Esophagus squamous epithelium (tissue), 4 donors: ENCODE data around the gene MEGF9.

Source experiments
- POLR2A ChIP-seq, 4 donors: fragments of 450-650 bp; IDR thresholded peaks; one replicate each; pipeline ENCODE4 v1.6.1; 2017; ENCODE audit warnings: antibody characterized with exemption in 4 of 4, mild to moderate bottlenecking in 4 of 4, moderate library complexity in 3 of 4
- TF ChIP-seq, protein P1 (sequence below), 6 experiments: fragments of 450-650 bp in 4 of 6; fragments of 200-600 bp in 2 of 6; sonication (generic) in 2 of 6; IDR thresholded peaks; one replicate each; pipeline ENCODE4 v1.5.1; 2016 to 2019; ENCODE audit warnings: antibody characterized with exemption in 6 of 6, mild to moderate bottlenecking in 4 of 6, moderate library complexity in 4 of 6

DNA sequence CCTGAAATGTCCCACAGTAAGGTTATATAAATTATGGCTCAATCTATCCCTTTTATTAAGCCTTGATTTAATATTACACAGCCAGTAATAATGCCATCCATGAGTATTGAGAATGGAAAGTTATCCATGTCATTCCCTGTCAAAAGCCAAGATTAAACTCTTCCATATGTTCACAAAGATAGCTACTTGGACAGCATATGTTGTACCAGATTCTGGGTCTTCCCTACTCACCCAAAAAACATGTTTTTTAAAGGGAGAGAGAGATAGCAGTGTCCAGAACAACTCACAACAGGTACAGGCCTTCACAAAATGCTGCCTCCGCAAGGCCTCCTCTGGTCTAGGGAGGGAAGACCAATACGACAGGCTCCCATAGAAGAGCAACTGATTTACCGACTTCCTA is 149.7 kb downstream of the MEGF9 start:
- TF ChIP-seq, protein P1, sequence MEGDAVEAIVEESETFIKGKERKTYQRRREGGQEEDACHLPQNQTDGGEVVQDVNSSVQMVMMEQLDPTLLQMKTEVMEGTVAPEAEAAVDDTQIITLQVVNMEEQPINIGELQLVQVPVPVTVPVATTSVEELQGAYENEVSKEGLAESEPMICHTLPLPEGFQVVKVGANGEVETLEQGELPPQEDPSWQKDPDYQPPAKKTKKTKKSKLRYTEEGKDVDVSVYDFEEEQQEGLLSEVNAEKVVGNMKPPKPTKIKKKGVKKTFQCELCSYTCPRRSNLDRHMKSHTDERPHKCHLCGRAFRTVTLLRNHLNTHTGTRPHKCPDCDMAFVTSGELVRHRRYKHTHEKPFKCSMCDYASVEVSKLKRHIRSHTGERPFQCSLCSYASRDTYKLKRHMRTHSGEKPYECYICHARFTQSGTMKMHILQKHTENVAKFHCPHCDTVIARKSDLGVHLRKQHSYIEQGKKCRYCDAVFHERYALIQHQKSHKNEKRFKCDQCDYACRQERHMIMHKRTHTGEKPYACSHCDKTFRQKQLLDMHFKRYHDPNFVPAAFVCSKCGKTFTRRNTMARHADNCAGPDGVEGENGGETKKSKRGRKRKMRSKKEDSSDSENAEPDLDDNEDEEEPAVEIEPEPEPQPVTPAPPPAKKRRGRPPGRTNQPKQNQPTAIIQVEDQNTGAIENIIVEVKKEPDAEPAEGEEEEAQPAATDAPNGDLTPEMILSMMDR (IDR thresholded peaks at IDR 0.05): no peak
- TF ChIP-seq POLR2A (IDR thresholded peaks at IDR 0.05): no peak
